ENCODE data around the gene SORCS1.

DNA sequence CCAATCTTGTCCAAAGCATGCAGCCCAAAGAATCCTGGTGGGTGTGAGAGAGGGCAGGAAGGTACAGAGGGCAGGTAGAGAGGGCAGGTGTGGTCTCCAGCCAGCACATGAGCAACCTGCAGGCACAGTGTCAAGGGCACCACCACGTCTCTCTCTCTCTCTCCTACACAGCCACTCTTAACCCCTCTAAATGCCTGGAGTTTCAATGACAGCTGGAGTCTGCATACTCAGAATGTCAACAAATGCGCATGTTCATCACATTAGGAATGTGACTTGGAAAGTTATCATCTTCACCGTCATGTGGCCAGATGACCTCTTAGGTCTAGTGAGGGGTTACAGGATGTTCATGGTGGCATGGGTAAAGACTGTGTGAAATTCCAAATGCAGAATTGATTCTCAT lies 456.8 kb downstream of the SORCS1 start:
- TF ChIP-seq, protein P1, sequence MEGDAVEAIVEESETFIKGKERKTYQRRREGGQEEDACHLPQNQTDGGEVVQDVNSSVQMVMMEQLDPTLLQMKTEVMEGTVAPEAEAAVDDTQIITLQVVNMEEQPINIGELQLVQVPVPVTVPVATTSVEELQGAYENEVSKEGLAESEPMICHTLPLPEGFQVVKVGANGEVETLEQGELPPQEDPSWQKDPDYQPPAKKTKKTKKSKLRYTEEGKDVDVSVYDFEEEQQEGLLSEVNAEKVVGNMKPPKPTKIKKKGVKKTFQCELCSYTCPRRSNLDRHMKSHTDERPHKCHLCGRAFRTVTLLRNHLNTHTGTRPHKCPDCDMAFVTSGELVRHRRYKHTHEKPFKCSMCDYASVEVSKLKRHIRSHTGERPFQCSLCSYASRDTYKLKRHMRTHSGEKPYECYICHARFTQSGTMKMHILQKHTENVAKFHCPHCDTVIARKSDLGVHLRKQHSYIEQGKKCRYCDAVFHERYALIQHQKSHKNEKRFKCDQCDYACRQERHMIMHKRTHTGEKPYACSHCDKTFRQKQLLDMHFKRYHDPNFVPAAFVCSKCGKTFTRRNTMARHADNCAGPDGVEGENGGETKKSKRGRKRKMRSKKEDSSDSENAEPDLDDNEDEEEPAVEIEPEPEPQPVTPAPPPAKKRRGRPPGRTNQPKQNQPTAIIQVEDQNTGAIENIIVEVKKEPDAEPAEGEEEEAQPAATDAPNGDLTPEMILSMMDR (IDR thresholded peaks at IDR 0.05) = no peak
- no peak for TF ChIP-seq POLR2A (IDR thresholded peaks at IDR 0.05)
